ENCODE data around the gene TMEM212. TPM values are rescaled to one million over a fixed set of nuclear protein-coding genes. Genes with fewer than 3 reads are reported as not detected.

TMEM212 gene
- total and polyA plus RNA-seq, 9 of the 15 experiments (the other 6 are each of a cell fraction or from before 2014, with no cell fraction given): not detected

GRCh38 chr3:171813897-171814460 lies 29.2 kb upstream of the TMEM212 start (continued):
- no peak for TF ChIP-seq HNRNPH1 (optimal IDR thresholded peaks at IDR 0.05; ENCODE audit: low read depth, low read length)
- TF ChIP-seq ETV1 (tag; conservative IDR thresholded peaks at IDR 0.05; ENCODE audit: low read depth): peak; percentile 85
- peak; percentile 92 for TF ChIP-seq BRD9 (IDR thresholded peaks at IDR 0.05; ENCODE audit: low read depth, partially characterized antibody)
- no peak for TF ChIP-seq ILK (tag; IDR thresholded peaks at IDR 0.05; ENCODE audit: borderline replicate concordance, low read depth)
- TF ChIP-seq ZKSCAN1 (IDR thresholded peaks at IDR 0.05; ENCODE audit: low read depth, low read length): 0 out of 2 replicates have a peak, but pooled peaks have one; percentile 52
- no peak for TF ChIP-seq ZNF780A (CRISPR knock-in tag; IDR thresholded peaks at IDR 0.05)
- TF ChIP-seq TFE3 (CRISPR knock-in tag; IDR thresholded peaks at IDR 0.05): peak; percentile 27
- no peak for TF ChIP-seq SREBF1 (IDR thresholded peaks at IDR 0.05; ENCODE audit: borderline replicate concordance, low read depth, low read length)
- no peak for TF ChIP-seq THRB (CRISPR knock-in tag; conservative IDR thresholded peaks at IDR 0.05)
- TF ChIP-seq SAFB2 (IDR thresholded peaks at IDR 0.05; ENCODE audit: borderline replicate concordance, low read depth, low read length, severe bottlenecking): no peak
- TF ChIP-seq ZNF354B (CRISPR knock-in tag; IDR thresholded peaks at IDR 0.05): peak; percentile 58
- TF ChIP-seq TEAD1 (CRISPR knock-in tag; IDR thresholded peaks at IDR 0.05): peak in 1 of 2 experiments; percentile 88; a peak in 2 of 4 replicates
- TF ChIP-seq ZNF217 (CRISPR knock-in tag; IDR thresholded peaks at IDR 0.05): no peak
- no peak for TF ChIP-seq ATF2 (CRISPR knock-in tag; IDR thresholded peaks at IDR 0.05)
- TF ChIP-seq RBM25 (IDR thresholded peaks at IDR 0.05; ENCODE audit: low read depth, low read length, severe bottlenecking): no peak
- TF ChIP-seq FOXJ3 (CRISPR knock-in tag; IDR thresholded peaks at IDR 0.05): no peak
- no peak for TF ChIP-seq SMC3 (conservative IDR thresholded peaks at IDR 0.05; ENCODE audit: insufficient read depth, low read depth, low read length)
- no peak for TF ChIP-seq GTF2F1 (IDR thresholded peaks at IDR 0.05; ENCODE audit: low read depth, low read length)
- peak; percentile 66 to 72 for TF ChIP-seq TRIM24 (IDR thresholded peaks at IDR 0.05)
- TF ChIP-seq MYNN (IDR thresholded peaks at IDR 0.05): no peak
- TF ChIP-seq MYNN (CRISPR knock-in tag; IDR thresholded peaks at IDR 0.05): no peak
- TF ChIP-seq GMEB1 (CRISPR knock-in tag; IDR thresholded peaks at IDR 0.05): no peak
- TF ChIP-seq LARP7 (IDR thresholded peaks at IDR 0.05): no peak
- TF ChIP-seq TAL1 (IDR thresholded peaks at IDR 0.05): peak; percentile 54
- TF ChIP-seq SP2 (IDR thresholded peaks at IDR 0.05; ENCODE audit: extremely low read depth, low read depth, low read length, poor library complexity, severe bottlenecking): no peak
- no peak for TF ChIP-seq KLF16 (IDR thresholded peaks at IDR 0.05)
